GM12878 (cell line): ENCODE results near the gene RANBP1. TPM values are rescaled to one million over a fixed set of nuclear protein-coding genes. Genes with fewer than 3 reads are reported as not detected.

Experiments
- ATAC-seq: fragments of 200-7000 bp; cut with Tn5 transposase; 3 replicates; pipeline ENCODE4 v1.9.1; 2020; ENCODE audit warnings: mild to moderate bottlenecking, moderate library complexity
- BruUV-seq: library from RNA; stranded (reverse); fragments of 400-500 nt; replicated peaks from 2 replicates; lab custom pipeline; 2021; lab: Mats Ljungman, UMichigan
- CTCF ChIA-PET: fragments of 300-600 bp; sonication (Branson Sonifier 250); formaldehyde crosslinking; extraction: SDS; loops from one replicate; lab custom pipeline; 2021; ENCODE audit warnings: inconsistent platforms; lab: Yijun Ruan, JAX
- POLR2A ChIA-PET: fragments of 350-600 bp; formaldehyde crosslinking; extraction: SDS; loops from one replicate; lab custom pipeline; 2021; ENCODE audit warnings: inconsistent platforms; lab: Charles Lee
- RAD21 ChIA-PET: fragments of 300-600 bp; sonication (Branson Sonifier 250); formaldehyde crosslinking; loops from one replicate; lab custom pipeline; 2023; ENCODE audit warnings: antibody characterized with exemption; ENCODE audit not compliant: unreplicated experiment; lab: Charles Lee
- SMC1A ChIA-PET: fragments of 300-600 bp; sonication (Branson Sonifier 250); formaldehyde crosslinking; loops from one replicate; lab custom pipeline; 2023; ENCODE audit not compliant: unreplicated experiment, uncharacterized antibody; lab: Charles Lee
- DNase-seq: peaks from one replicate; pipeline ENCODE4 v3.0.0-alpha.2; 2011; ENCODE audit warnings: low read depth, low spot score
- FAIRE-seq: peaks from 3 replicates; lab custom pipeline; 2011; peaks lifted over from hg19 to GRCh38; lab: Jason Lieb, UNC
- H2AFZ ChIP-seq: 2 replicates; pipeline ENCODE4 v1.6.0; 2011; ENCODE audit warnings: low read depth, low read length, control low read depth; ENCODE audit not compliant: control insufficient read depth
- H3K27ac ChIP-seq: 2 replicates; pipeline ENCODE4 v1.5.1; 2011; ENCODE audit warnings: control low read depth; ENCODE audit not compliant: control insufficient read depth, insufficient read depth
- H3K27me3 ChIP-seq, 2 experiments: replicated peaks in 1 of 2; 2 replicates each; pipeline versions ENCODE4 v1.6.0 to v1.6.1; 2011; ENCODE audit warnings: low read length in 1 of 2; ENCODE audit not compliant: control insufficient read depth in 2 of 2, insufficient read depth in 2 of 2
- H3K36me3 ChIP-seq, 2 experiments: 2 replicates each; pipeline ENCODE4 v1.5.1; 2011; ENCODE audit warnings: low read length in 1 of 2; ENCODE audit not compliant: control insufficient read depth in 2 of 2, insufficient read depth in 2 of 2
- H3K4me1 ChIP-seq: 2 replicates; pipeline ENCODE4 v1.6.1; 2011; ENCODE audit warnings: mild to moderate bottlenecking, low read length, moderate library complexity, mixed read lengths; ENCODE audit not compliant: control insufficient read depth, insufficient read depth
- H3K4me2 ChIP-seq: 2 replicates; pipeline ENCODE4 v1.6.0; 2011; ENCODE audit warnings: control low read depth; ENCODE audit not compliant: control insufficient read depth, insufficient read depth
- H3K4me3 ChIP-seq: fragments of 200-600 bp; sonication (generic); 2 replicates; pipeline ENCODE4 v1.5.1; 2016
- H3K79me2 ChIP-seq: 2 replicates; pipeline ENCODE4 v1.6.0; 2011; ENCODE audit warnings: low read length; ENCODE audit not compliant: control insufficient read depth, insufficient read depth
- H3K9ac ChIP-seq: 2 replicates; pipeline ENCODE4 v1.8.0; 2011; ENCODE audit warnings: low read length, control low read depth, mixed read lengths; ENCODE audit not compliant: control insufficient read depth, insufficient read depth
- H3K9me3 ChIP-seq: replicated peaks from 3 replicates; pipeline ENCODE4 v1.5.1; 2011; ENCODE audit warnings: mild to moderate bottlenecking, low read length; ENCODE audit not compliant: control insufficient read depth, insufficient read depth
- H4K20me1 ChIP-seq: 2 replicates; pipeline ENCODE4 v1.6.0; 2011; ENCODE audit not compliant: control insufficient read depth, insufficient read depth
- BHLHE40 ChIP-seq, 2 experiments: fragments of 450-650 bp in 1 of 2; IDR thresholded peaks; 2 replicates each; pipeline ENCODE4 v1.6.1; 2011 to 2017; ENCODE audit warnings: low read depth in 2 of 2, borderline replicate concordance in 1 of 2, improper control_type of control experiment in 1 of 2, low read length in 1 of 2, mild to moderate bottlenecking in 1 of 2
- BMI1 ChIP-seq: fragments of 450-650 bp; IDR thresholded peaks from 2 replicates; pipeline ENCODE4 v1.6.1; 2016; ENCODE audit warnings: mild to moderate bottlenecking, moderate library complexity, borderline replicate concordance
- CBX5 ChIP-seq: sonication (generic); IDR thresholded peaks from 2 replicates; pipeline ENCODE4 v1.6.1; 2016; ENCODE audit warnings: low read depth, moderate library complexity, mild to moderate bottlenecking, inconsistent platforms
- CEBPB ChIP-seq, 2 experiments: fragments of 150-350 bp in 1 of 2; IDR thresholded peaks; 2 replicates each; pipeline ENCODE4 v1.6.1; 2012 to 2014; ENCODE audit warnings: low read depth in 2 of 2, low read length in 2 of 2, borderline replicate concordance in 1 of 2, inconsistent platforms in 1 of 2
- EGR1 ChIP-seq, 2 experiments: IDR thresholded peaks; 1 replicate in 1 of 2; 2 replicates in 1 of 2; pipeline ENCODE4 v1.6.1; 2011 to 2012; ENCODE audit warnings: low read depth in 2 of 2, low read length in 2 of 2, borderline replicate concordance in 1 of 2, mild to moderate bottlenecking in 1 of 2, moderate library complexity in 1 of 2
- ESRRA ChIP-seq: IDR thresholded peaks from 2 replicates; pipeline ENCODE4 v1.6.1; 2012; ENCODE audit warnings: mild to moderate bottlenecking, low read length, improper control_type of control experiment
- IRF4 ChIP-seq: IDR thresholded peaks from 2 replicates; pipeline ENCODE4 v1.6.1; 2011; ENCODE audit warnings: low read depth, low read length
- PAX5 ChIP-seq: IDR thresholded peaks from 2 replicates; pipeline ENCODE4 v1.6.1; 2011; ENCODE audit warnings: low read depth, low read length, borderline replicate concordance
- POU2F2 ChIP-seq: IDR thresholded peaks from 3 replicates; pipeline ENCODE4 v1.6.1; 2011; ENCODE audit warnings: low read depth, mild to moderate bottlenecking, low read length, borderline replicate concordance
- RB1 ChIP-seq: fragments of 450-650 bp; formaldehyde crosslinking; IDR thresholded peaks from 2 replicates; pipeline ENCODE4 v1.6.1; 2017; ENCODE audit warnings: mild to moderate bottlenecking, borderline replicate concordance
- SMARCA5 ChIP-seq: fragments of 450-650 bp; IDR thresholded peaks from 2 replicates; pipeline ENCODE4 v1.6.1; 2017; ENCODE audit warnings: mild to moderate bottlenecking
- STAT1 ChIP-seq: fragments of 450-650 bp; conservative IDR thresholded peaks from 2 replicates; pipeline ENCODE4 v1.6.1; 2014; ENCODE audit warnings: antibody characterized with exemption, mild to moderate bottlenecking
- TCF7 ChIP-seq: IDR thresholded peaks from 2 replicates; pipeline ENCODE4 v1.6.1; 2014; ENCODE audit warnings: antibody characterized with exemption, borderline replicate concordance
- ZNF274 ChIP-seq: IDR thresholded peaks from one replicate; pipeline ENCODE4 v1.8.0; 2011; ENCODE audit not compliant: insufficient read length, insufficient read depth
- ZNF622 ChIP-seq: fragments of 450-650 bp; IDR thresholded peaks from 2 replicates; pipeline ENCODE4 v1.6.1; 2017; ENCODE audit warnings: mild to moderate bottlenecking, inconsistent platforms
- WGBS: methylation state at CpG from one replicate; pipeline ENCODE4 v1.1.6; 2016; ENCODE audit warnings: low lambda C conversion rate; ENCODE audit not compliant: insufficient replicate concordance, insufficient coverage; ENCODE audit errors: missing lambda C conversion rate; 5-methylcytosine and 5-hydroxymethylcytosine counted together
- in situ Hi-C: fragments of 300-500 bp; cut with MboI; formaldehyde crosslinking; loops from 9 replicates; pipeline ENCODE4 v1.14.3; 2018; ENCODE audit warnings: mixed read lengths
- intact Hi-C: fragments of 100-400 bp; cut with micrococcal nuclease; formaldehyde crosslinking; loops from one replicate; pipeline ENCODE4 v1.14.2; 2022; ENCODE audit not compliant: unreplicated experiment
- polyA plus RNA-seq, 11 experiments: library from polyadenylated mRNA; depleted of rRNA in 4 of 11; unstranded in 6 of 11; stranded (reverse) in 5 of 11; fragments of >200 nt; fragmentation: Nextera tagmentation in 4 of 11; fragmentation: Illumina TruSeq in 1 of 11; extraction: Ambion mirVana in 4 of 11; extraction: Trizol in 1 of 11; gene quantifications; 1 replicate in 1 of 11; 2 replicates in 10 of 11; pipeline versions ENCODE4 v1.2.1 to v1.2.3, GENCODE V29; 2011 to 2016; ENCODE audit warnings: inconsistent platforms in 2 of 11, missing spikeins in 2 of 11, low read depth in 1 of 11
- total RNA-seq, 4 experiments: library from RNA; depleted of rRNA in 3 of 4; stranded (reverse); fragments of >200 nt in 3 of 4; fragmentation: Illumina TruSeq in 1 of 4; extraction: Trizol in 1 of 4; gene quantifications; 2 replicates each; pipeline versions ENCODE4 v1.2.1 to v1.2.3, GENCODE V29; 2013 to 2021
- TF ChIP-seq, protein P1 (sequence below): fragments of 450-650 bp; IDR thresholded peaks from 2 replicates; pipeline ENCODE4 v1.6.1; 2014; ENCODE audit warnings: mild to moderate bottlenecking
- TF ChIP-seq, protein P2 (sequence below): IDR thresholded peaks from 2 replicates; pipeline ENCODE4 v1.6.1; 2011; ENCODE audit warnings: mild to moderate bottlenecking, low read depth, low read length, moderate library complexity; ENCODE audit not compliant: insufficient replicate concordance

RANBP1 gene
- total and polyA plus RNA-seq, 10 of the 15 experiments (the other 5 are each of a cell fraction or from before 2014, with no cell fraction given), result 55.3 to 808 (median 394) TPM

DNA sequence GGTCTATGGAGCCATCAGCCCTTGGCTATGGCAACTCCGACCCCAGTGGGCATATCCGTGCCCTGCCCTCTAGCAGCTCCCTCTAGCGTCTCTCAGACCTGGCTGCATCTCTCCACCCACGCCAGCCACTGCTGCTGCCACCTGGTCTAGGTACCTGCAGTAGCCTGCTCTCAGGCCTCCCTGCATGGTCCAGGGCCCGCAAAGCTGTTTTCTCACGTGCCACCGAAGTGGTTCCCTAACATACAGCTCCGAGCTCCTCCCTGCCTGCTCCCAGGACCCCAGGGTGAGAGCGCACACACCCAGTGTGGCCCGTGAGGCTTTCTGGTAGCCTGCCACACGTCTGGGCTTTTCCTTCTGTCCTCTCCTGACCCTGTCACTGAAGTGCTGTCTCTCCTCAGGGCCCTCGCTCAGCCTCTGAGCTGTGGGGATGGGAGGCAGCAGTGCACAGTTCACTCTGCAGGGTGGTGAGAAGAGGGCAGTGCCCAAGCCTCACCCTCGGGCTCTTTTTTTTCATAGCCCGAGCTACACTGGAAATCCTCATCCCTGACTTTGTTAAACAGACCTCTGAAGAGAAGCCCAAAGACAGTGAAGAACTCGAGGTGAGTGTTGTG lies 21.6 kb upstream of the RANBP1 start:
- Histone ChIP-seq H3K9me3 (no peaks in the 10 kb centered on the region), H2AFZ (no peak overlapping the region), H4K20me1 (no peaks in the 10 kb centered on the region), H3K4me2 (no peak overlapping the region), H3K4me1 (no peaks in the 10 kb centered on the region), H3K36me3 (peaks cover 35 to 37% of the 10 kb centered on the region in 2 experiments), H3K9ac (no peak overlapping the region), H3K4me3 (no peak overlapping the region)
- FAIRE-seq (no peak), ATAC-seq (no peak), DNase-seq (no peak)
- BruUV-seq, result no TSS peak
- in situ Hi-C loops (no loop called here), intact Hi-C loops (no loop called here)
- ChIA-PET SMC1A (no interaction called here), POLR2A (no interaction called here)
- WGBS, result 94% methylated on average over 15 of the region's 15 CpGs
- TF ChIP-seq ZNF622, result no peak
- TF ChIP-seq, protein P1, sequence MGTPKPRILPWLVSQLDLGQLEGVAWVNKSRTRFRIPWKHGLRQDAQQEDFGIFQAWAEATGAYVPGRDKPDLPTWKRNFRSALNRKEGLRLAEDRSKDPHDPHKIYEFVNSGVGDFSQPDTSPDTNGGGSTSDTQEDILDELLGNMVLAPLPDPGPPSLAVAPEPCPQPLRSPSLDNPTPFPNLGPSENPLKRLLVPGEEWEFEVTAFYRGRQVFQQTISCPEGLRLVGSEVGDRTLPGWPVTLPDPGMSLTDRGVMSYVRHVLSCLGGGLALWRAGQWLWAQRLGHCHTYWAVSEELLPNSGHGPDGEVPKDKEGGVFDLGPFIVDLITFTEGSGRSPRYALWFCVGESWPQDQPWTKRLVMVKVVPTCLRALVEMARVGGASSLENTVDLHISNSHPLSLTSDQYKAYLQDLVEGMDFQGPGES, result no peak
- no peak for TF ChIP-seq EGR1 (IDR thresholded peaks at IDR 0.05; ENCODE audit: borderline replicate concordance in 1 of 2, low read depth in 2 of 2, low read length in 2 of 2)
- no peak for TF ChIP-seq STAT1
- TF ChIP-seq CEBPB (IDR thresholded peaks at IDR 0.05; ENCODE audit: borderline replicate concordance in 1 of 2, low read depth in 2 of 2, low read length in 2 of 2), result no peak
- no peak for TF ChIP-seq TCF7
- no peak for TF ChIP-seq CBX5
- no peak for TF ChIP-seq ESRRA
- TF ChIP-seq IRF4, result no peak
- TF ChIP-seq SMARCA5, result no peak
- no peak for TF ChIP-seq BMI1
- no peak for TF ChIP-seq BHLHE40 (IDR thresholded peaks at IDR 0.05; ENCODE audit: borderline replicate concordance in 1 of 2, low read depth in 2 of 2, low read length in 1 of 2)
- no peak for TF ChIP-seq POU2F2
- no peak for TF ChIP-seq RB1
- no peak for TF ChIP-seq PAX5
- no peak for TF ChIP-seq ZNF274
- TF ChIP-seq, protein P2, sequence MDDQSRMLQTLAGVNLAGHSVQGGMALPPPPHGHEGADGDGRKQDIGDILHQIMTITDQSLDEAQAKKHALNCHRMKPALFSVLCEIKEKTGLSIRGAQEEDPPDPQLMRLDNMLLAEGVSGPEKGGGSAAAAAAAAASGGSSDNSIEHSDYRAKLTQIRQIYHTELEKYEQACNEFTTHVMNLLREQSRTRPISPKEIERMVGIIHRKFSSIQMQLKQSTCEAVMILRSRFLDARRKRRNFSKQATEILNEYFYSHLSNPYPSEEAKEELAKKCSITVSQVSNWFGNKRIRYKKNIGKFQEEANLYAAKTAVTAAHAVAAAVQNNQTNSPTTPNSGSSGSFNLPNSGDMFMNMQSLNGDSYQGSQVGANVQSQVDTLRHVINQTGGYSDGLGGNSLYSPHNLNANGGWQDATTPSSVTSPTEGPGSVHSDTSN, result no peak
- TF ChIP-seq, all 136 proteins: peak for 0
- Histone ChIP-seq H3K27ac (no peak overlapping the region), H3K27me3 (no peaks in the 10 kb centered on the region), H3K79me2 (no peaks in the 10 kb centered on the region)
- ChIA-PET CTCF (no interaction called here), RAD21 (no interaction called here)
